Left lung (tissue), 10 donors: ENCODE results near the gene C17orf58. TPM values are rescaled to one million over a fixed set of nuclear protein-coding genes. Genes with fewer than 3 reads are reported as not detected.
A peak's percentile ranks its signal among the peaks of the same experiment; 100 is the strongest.
"Not testable (repeated sequence)": the region's sequence is repeated elsewhere in the genome, so short reads cannot be mapped to it uniquely, and the experiment has no call there.

ENCODE experiments used
- ATAC-seq: fragments of 200-7000 bp; cut with Tn5 transposase; one replicate; pipeline ENCODE4 v1.9.1; 2020; ENCODE audit warnings: moderate library complexity
- DNase-seq, 4 donors: peaks; one replicate each; pipeline ENCODE4 v3.0.0-alpha.2; 2013 to 2020
- H3K27ac ChIP-seq, 2 donors: fragments of 200-600 bp; sonication (generic) in 1 of 2; one replicate each; pipeline versions ENCODE4 v1.5.0 to v1.8.0; 2020 to 2021
- H3K27me3 ChIP-seq, 2 donors: fragments of 200-600 bp; sonication (generic) in 1 of 2; one replicate each; pipeline versions ENCODE4 v1.5.0 to v1.8.0; 2020 to 2021
- H3K36me3 ChIP-seq, 2 donors: fragments of 200-600 bp; sonication (generic) in 1 of 2; one replicate each; pipeline versions ENCODE4 v1.5.0 to v1.8.0; 2020 to 2021
- H3K4me1 ChIP-seq, 2 donors: fragments of 200-600 bp; one replicate each; pipeline ENCODE4 v1.8.0; 2021
- H3K4me3 ChIP-seq, 2 donors: fragments of 200-600 bp; sonication (generic) in 1 of 2; one replicate each; pipeline versions ENCODE4 v1.5.0 to v1.8.0; 2020 to 2021; ENCODE audit warnings: mild to moderate bottlenecking in 1 of 2
- H3K9me3 ChIP-seq, 2 donors: fragments of 200-600 bp; sonication (generic) in 1 of 2; one replicate each; pipeline versions ENCODE4 v1.5.0 to v1.8.0; 2020 to 2021
- CTCF ChIP-seq, 2 donors: fragments of 200-600 bp; sonication (generic) in 1 of 2; IDR thresholded peaks; one replicate each; pipeline versions ENCODE4 v1.5.0 to v1.8.0; 2021; ENCODE audit warnings: antibody characterized with exemption in 2 of 2
- intact Hi-C, 2 donors: fragments of 100-400 bp; cut with DNase I; formaldehyde crosslinking; loops; one replicate each; pipeline versions ENCODE4 v1.11.2 to v1.14.2; 2022
- polyA plus RNA-seq, 6 donors: library from polyadenylated mRNA; unstranded; fragments of 120-200 nt; gene quantifications; one replicate each; pipeline ENCODE4 v1.2.1, GENCODE V29; 2013; ENCODE audit not compliant: insufficient read length in 6 of 6
- total RNA-seq, 2 donors: library from RNA; stranded (reverse); fragmentation: NEBNext Ultra II Directional; extraction: Animal tissue kit (Norgen Biotek cat#: 25700); gene quantifications; one replicate each; pipeline ENCODE4 v1.2.1, GENCODE V29; 2021
- donor health status: DM: no; HTN: yes; CAD: no.
- donor health status: DM: no; HTN: no; CAD: no.

Gene C17orf58
- total and polyA plus RNA-seq, 8 donors = 6.3 to 15.1 (median 13.4) TPM

- DNase-seq = no peak
- intact Hi-C loops = no loop called here
- peaks cover 0 to 23% of the 10 kb centered on the region in 2 donors for H3K36me3 ChIP-seq
- H3K4me1 ChIP-seq = peaks cover 3 to 13% of the 10 kb centered on the region in 2 donors
- ATAC-seq = no peak
- no peaks in the 10 kb centered on the region for H3K9me3 ChIP-seq
- H3K27me3 ChIP-seq = no peaks in the 10 kb centered on the region
- no peak overlapping the region for H3K4me3 ChIP-seq
- TF ChIP-seq CTCF (IDR thresholded peaks at IDR 0.05) = no peak
- H3K27ac ChIP-seq = no peak overlapping the region
Observed at GRCh38 chr17:68034452-68034776, 38.1 kb upstream of the C17orf58 start.

- Histone ChIP-seq H3K9me3 (no peaks in the 10 kb centered on the region), H3K27me3 (no peaks in the 10 kb centered on the region), H3K36me3 (peaks cover 0 to 18% of the 10 kb centered on the region in 2 donors), H3K4me1 (peaks cover 3 to 13% of the 10 kb centered on the region in 2 donors), H3K27ac (no peak overlapping the region), H3K4me3 (no peak overlapping the region)
- no peak for TF ChIP-seq CTCF (IDR thresholded peaks at IDR 0.05)
- intact Hi-C loops = no loop called here
- no peak for ATAC-seq
- DNase-seq = no peak
Observed at GRCh38 chr17:68033636-68034451, 37.6 kb upstream of the C17orf58 start.

- H3K4me1 ChIP-seq = no peaks in the 10 kb centered on the region
- DNase-seq (no peak), ATAC-seq (peak; percentile 67)
- intact Hi-C loops = no loop called here
- H3K36me3 ChIP-seq = no peaks in the 10 kb centered on the region
- no peaks in the 10 kb centered on the region for H3K9me3 ChIP-seq
- H3K4me3 ChIP-seq = no peak overlapping the region
- no peak overlapping the region for H3K27ac ChIP-seq
- no peak for TF ChIP-seq CTCF (IDR thresholded peaks at IDR 0.05)
- no peaks in the 10 kb centered on the region for H3K27me3 ChIP-seq
Observed at GRCh38 chr17:68029512-68030215, 33.4 kb upstream of the C17orf58 start.

GRCh38 chr17:68022547-68022946 is 26.3 kb upstream of the C17orf58 start:
- H3K4me3 ChIP-seq, H3K36me3 ChIP-seq, H3K4me1 ChIP-seq, ATAC-seq, H3K27ac ChIP-seq, H3K27me3 ChIP-seq, H3K9me3 ChIP-seq, DNase-seq, intact Hi-C loops: not testable (repeated sequence)

- Histone ChIP-seq H3K27ac (no peak overlapping the region), H3K27me3 (no peaks in the 10 kb centered on the region), H3K4me3 (no peak overlapping the region), H3K4me1 (peaks cover 0 to 9% of the 10 kb centered on the region in 2 donors), H3K9me3 (no peaks in the 10 kb centered on the region), H3K36me3 (no peaks in the 10 kb centered on the region)
- DNase-seq = no peak
- intact Hi-C loops = no loop called here
- no peak for TF ChIP-seq CTCF (IDR thresholded peaks at IDR 0.05)
- ATAC-seq = no peak
Observed at GRCh38 chr17:68021963-68022362, 25.7 kb upstream of the C17orf58 start.

- ATAC-seq, H3K36me3 ChIP-seq, DNase-seq, intact Hi-C loops, H3K4me1 ChIP-seq, H3K9me3 ChIP-seq, H3K27me3 ChIP-seq: not testable (repeated sequence)
- Histone ChIP-seq H3K4me3 (peak overlapping the region; percentile 54 to 56), H3K27ac (peak overlapping the region; percentile 78 to 87)
Observed at GRCh38 chr17:68020791-68021190, 24.5 kb upstream of the C17orf58 start.
